ENCODE data around the gene GNG11.

DNA sequence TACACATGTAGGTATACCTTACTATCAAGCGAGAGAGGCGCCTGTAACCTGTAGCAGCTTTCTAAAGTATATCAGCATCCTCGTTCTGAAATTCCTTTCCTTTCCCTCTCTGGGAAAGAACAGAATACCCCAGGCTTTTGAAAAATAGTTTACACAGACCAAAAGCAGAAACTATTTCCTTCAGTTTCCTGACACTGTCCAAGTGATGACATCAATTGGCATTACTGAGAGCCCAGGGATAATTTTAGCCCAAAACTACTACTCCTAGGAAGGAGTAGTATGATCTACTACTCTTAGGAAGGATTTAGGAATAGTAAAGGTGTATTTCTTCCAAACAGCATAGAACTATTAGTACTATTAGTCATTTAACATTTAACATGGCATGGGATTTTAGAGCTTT, 6.0 kb downstream of the GNG11 start:
- TF ChIP-seq EZH2phosphoT487 (IDR thresholded peaks at IDR 0.05; ENCODE audit: insufficient read depth, low read depth) (no peak), EZH2 (IDR thresholded peaks at IDR 0.05; ENCODE audit: insufficient read depth, poor library complexity, severe bottlenecking) (no peak)
